C4-2B (cell line): ENCODE results near the gene BARHL1.

Experiments used
- CTCF ChIP-seq: fragments of 450-650 bp; conservative IDR thresholded peaks from 2 replicates; pipeline ENCODE4 v1.5.1; 2017; ENCODE audit warnings: mild to moderate bottlenecking
- ZFX ChIP-seq: fragments of 450-650 bp; IDR thresholded peaks from 2 replicates; pipeline ENCODE4 v1.6.1; 2017

DNA sequence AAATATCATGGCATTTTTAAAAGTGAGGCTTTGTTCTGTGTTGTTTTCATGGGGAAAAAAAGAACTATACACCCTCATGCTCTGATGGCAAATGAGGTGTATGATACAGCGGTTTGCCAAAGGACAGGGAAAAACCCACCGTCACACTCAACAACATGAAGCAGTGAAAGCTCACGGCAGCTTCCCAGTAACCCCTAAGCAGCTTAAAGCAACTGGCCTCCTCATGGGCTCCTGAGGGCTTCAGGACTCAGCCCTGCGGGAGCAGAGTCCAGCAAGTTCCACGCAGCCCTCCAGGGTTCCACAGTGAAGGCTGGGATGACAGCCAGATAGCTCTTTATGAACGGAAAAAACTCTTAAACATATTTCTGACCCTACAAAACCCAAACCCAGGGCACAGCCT lies 12.9 kb downstream of the BARHL1 start:
- TF ChIP-seq CTCF (no peak), ZFX (no peak)
